K562 (cell line): ENCODE results near the gene ANXA2. TPM values are rescaled to one million over a fixed set of nuclear protein-coding genes. Genes with fewer than 3 reads are reported as not detected.

Experiments
- ATAC-seq: fragments of 200-7000 bp; cut with Tn5 transposase; 3 replicates; pipeline ENCODE4 v1.9.1; 2020; ENCODE audit warnings: moderate library complexity
- BruUV-seq: library from RNA; stranded (reverse); fragments of 400-500 nt; replicated peaks from 2 replicates; lab custom pipeline; 2021; lab: Mats Ljungman, UMichigan
- CTCF ChIA-PET: fragments of 300-600 bp; formaldehyde crosslinking; extraction: SDS; loops from one replicate; lab custom pipeline; 2021; ENCODE audit warnings: low intra/inter-chr PET ratio; lab: Yijun Ruan, JAX
- POLR2A ChIA-PET: fragments of 300-600, 350-650 bp; sonication (Branson Sonifier 250); formaldehyde crosslinking; extraction: SDS; loops from one replicate; lab custom pipeline; 2021; ENCODE audit warnings: antibody characterized with exemption, inconsistent platforms; lab: Yijun Ruan, JAX
- DNase-seq, 4 experiments: peaks; one replicate each; pipeline versions ENCODE4 v3.0.0 to v3.0.0-alpha.2; 2011 to 2018; ENCODE audit warnings: low spot score in 3 of 4, mixed read lengths in 3 of 4; ENCODE audit errors: extremely low read depth in 1 of 4
- FAIRE-seq: peaks from 2 replicates; lab custom pipeline; 2011; peaks lifted over from hg19 to GRCh38; lab: Jason Lieb, UNC
- H2AFZ ChIP-seq: 2 replicates; pipeline ENCODE4 v1.6.0; 2011; ENCODE audit warnings: low read depth, low read length, control low read depth, inconsistent platforms
- H3K27ac ChIP-seq: fragments of 200-600 bp; 3 replicates; pipeline ENCODE4 v1.8.0; 2011; ENCODE audit warnings: low read depth, mild to moderate bottlenecking, control low read depth, inconsistent platforms, low read length, moderate library complexity, mixed read lengths; ENCODE audit errors: extremely low read depth
- H3K27me3 ChIP-seq, 2 experiments: fragments of 300-600 bp in 1 of 2; 2 replicates in 1 of 2; 3 replicates in 1 of 2; pipeline versions ENCODE4 v1.6.0 to v1.8.0; 2011; ENCODE audit warnings: inconsistent platforms in 2 of 2, low read length in 2 of 2, mild to moderate bottlenecking in 1 of 2, mixed read lengths in 1 of 2, moderate library complexity in 1 of 2; ENCODE audit not compliant: control insufficient read depth in 2 of 2, insufficient read depth in 2 of 2
- H3K36me3 ChIP-seq: fragments of 300-600 bp; 3 replicates; pipeline ENCODE4 v1.8.0; 2011; ENCODE audit warnings: mild to moderate bottlenecking, low read length, inconsistent platforms; ENCODE audit not compliant: control insufficient read depth, insufficient read depth
- H3K4me1 ChIP-seq, 2 experiments: fragments of 200-600 bp in 1 of 2; replicated peaks in 1 of 2; 2 replicates in 1 of 2; 3 replicates in 1 of 2; pipeline versions ENCODE4 v1.5.1 to v1.8.0; 2011; ENCODE audit warnings: inconsistent platforms in 2 of 2, low read length in 2 of 2, mild to moderate bottlenecking in 1 of 2, mixed read lengths in 1 of 2, moderate library complexity in 1 of 2; ENCODE audit not compliant: control insufficient read depth in 2 of 2, insufficient read depth in 2 of 2
- H3K4me2 ChIP-seq: 2 replicates; pipeline ENCODE4 v1.6.1; 2011; ENCODE audit warnings: low read length, control low read depth, inconsistent platforms, mixed read lengths; ENCODE audit not compliant: insufficient read depth
- H3K4me3 ChIP-seq: fragments of 200-600 bp; sonication (generic), shearing (Covaris generic); 2 replicates; pipeline ENCODE4 v1.5.1; 2016; ENCODE audit warnings: control low read depth, inconsistent platforms
- H3K79me2 ChIP-seq: fragments of 200-600 bp; 3 replicates; pipeline ENCODE4 v1.8.0; 2011; ENCODE audit warnings: low read length, inconsistent platforms; ENCODE audit not compliant: control insufficient read depth, insufficient read depth
- H3K9ac ChIP-seq, 2 experiments: 2 replicates each; pipeline versions ENCODE4 v1.6.0 to v1.6.1; 2011; ENCODE audit warnings: low read depth in 2 of 2, low read length in 2 of 2, control low read depth in 1 of 2, inconsistent platforms in 1 of 2, mild to moderate bottlenecking in 1 of 2, mixed read lengths in 1 of 2; ENCODE audit not compliant: insufficient read depth in 1 of 2
- H3K9me1 ChIP-seq: one replicate; pipeline ENCODE4 v1.6.0; 2011; ENCODE audit warnings: inconsistent platforms, mild to moderate bottlenecking, low read length, moderate library complexity; ENCODE audit not compliant: control insufficient read depth, insufficient read depth
- H3K9me3 ChIP-seq: replicated peaks from 2 replicates; pipeline ENCODE4 v1.5.1; 2011; ENCODE audit warnings: low read depth, low read length, inconsistent platforms; ENCODE audit not compliant: control insufficient read depth, insufficient read depth
- H4K20me1 ChIP-seq: replicated peaks from 2 replicates; pipeline ENCODE4 v1.6.1; 2011; ENCODE audit warnings: low read length, inconsistent platforms, mixed read lengths; ENCODE audit not compliant: control insufficient read depth, insufficient read depth
- CSDE1 ChIP-seq, 2 experiments: fragments of 450-650 bp; IDR thresholded peaks; 2 replicates each; pipeline ENCODE4 v1.6.1; 2016; ENCODE audit warnings: mild to moderate bottlenecking in 1 of 2
- KAT7 ChIP-seq: sonication (generic); formaldehyde crosslinking; IDR thresholded peaks from 2 replicates; pipeline ENCODE4 v1.8.0; 2022; ENCODE audit warnings: missing genetic modification reagents, mild to moderate bottlenecking, borderline replicate concordance
- LCOR ChIP-seq: sonication (generic); formaldehyde crosslinking; IDR thresholded peaks from 2 replicates; pipeline ENCODE4 v1.8.0; 2022; ENCODE audit warnings: mild to moderate bottlenecking, missing genetic modification reagents
- POLR2AphosphoS5 ChIP-seq: IDR thresholded peaks from 2 replicates; pipeline ENCODE4 v1.6.1; 2011; ENCODE audit warnings: mild to moderate bottlenecking, low read depth, low read length, moderate library complexity; ENCODE audit not compliant: control insufficient read depth, insufficient read depth
- RFX1 ChIP-seq: fragments of 450-650 bp; IDR thresholded peaks from 2 replicates; pipeline ENCODE4 v1.6.1; 2016; ENCODE audit warnings: mild to moderate bottlenecking, moderate library complexity
- RHOXF2B ChIP-seq: fragments of 250-450 bp; sonication (Bioruptor Pico); conservative IDR thresholded peaks from 2 replicates; pipeline ENCODE4 v1.5.1; 2021
- SMARCA4 ChIP-seq: fragments of 450-650 bp; IDR thresholded peaks from 2 replicates; pipeline ENCODE4 v1.6.1; 2016
- WGBS: fragments of 100-300 bp; shearing (Covaris generic); methylation state at CpG from one replicate; pipeline ENCODE4 v1.1.6; 2016; ENCODE audit warnings: low coverage, mixed read lengths; ENCODE audit not compliant: insufficient coverage; ENCODE audit errors: missing lambda C conversion rate; 5-methylcytosine and 5-hydroxymethylcytosine counted together
- in situ Hi-C: fragments of 300-500 bp; cut with MboI; formaldehyde crosslinking; loops from 4 replicates; pipeline ENCODE4 v1.15.0; 2018; ENCODE audit warnings: inconsistent platforms, mixed read lengths
- intact Hi-C: fragments of 100-400 bp; cut with micrococcal nuclease; formaldehyde crosslinking; loops from 2 replicates; pipeline ENCODE4 v1.14.2; 2022
- polyA plus RNA-seq, 8 experiments: library from polyadenylated mRNA; depleted of rRNA in 4 of 8; stranded (reverse) in 5 of 8; unstranded in 3 of 8; fragments of >200 nt; fragmentation: Nextera tagmentation in 2 of 8; fragmentation: Illumina TruSeq in 1 of 8; extraction: Ambion mirVana in 2 of 8; extraction: Trizol in 1 of 8; gene quantifications; 2 replicates each; pipeline versions ENCODE4 v1.2.1 to v1.2.3, GENCODE V29; 2011 to 2014; ENCODE audit warnings: inconsistent platforms in 1 of 8, missing spikeins in 1 of 8
- total RNA-seq, 7 experiments: library from RNA; depleted of rRNA in 6 of 7; stranded (reverse); fragments of >200 nt in 6 of 7; fragmentation: Illumina TruSeq in 2 of 7; extraction: Trizol in 2 of 7; gene quantifications; 2 replicates each; pipeline versions ENCODE4 v1.2.1 to v1.2.3, GENCODE V29; 2011 to 2021; ENCODE audit warnings: low replicate concordance in 1 of 7

ANXA2 gene
- total and polyA plus RNA-seq, 9 of the 15 experiments (the other 6 are each of a cell fraction or from before 2014, with no cell fraction given), result 301 to 1,102 (median 452) TPM

DNA sequence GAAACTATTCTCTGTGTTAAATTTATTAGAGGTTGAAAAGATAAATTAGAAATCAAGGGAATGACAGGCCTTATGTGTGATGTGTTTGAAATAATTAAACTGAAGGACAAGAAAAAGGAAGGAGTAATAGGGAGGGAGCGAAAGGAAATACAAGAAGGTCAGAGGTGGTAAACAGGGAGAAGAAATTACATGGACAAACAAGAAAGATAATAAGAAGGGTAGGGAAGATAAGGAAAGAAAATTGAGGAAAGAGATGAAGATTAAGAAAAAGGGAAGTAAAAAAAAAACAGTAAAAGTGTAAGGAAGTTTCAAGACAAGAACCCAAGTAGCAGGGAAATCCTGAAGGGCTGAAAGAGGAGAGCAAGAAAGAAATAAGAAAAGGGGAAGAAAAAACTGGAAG lies 26.2 kb upstream of the ANXA2 start (continued):
- TF ChIP-seq LCOR (CRISPR knock-in tag) (no peak), SMARCA4 (peak; percentile 79), POLR2AphosphoS5 (no peak)

DNA sequence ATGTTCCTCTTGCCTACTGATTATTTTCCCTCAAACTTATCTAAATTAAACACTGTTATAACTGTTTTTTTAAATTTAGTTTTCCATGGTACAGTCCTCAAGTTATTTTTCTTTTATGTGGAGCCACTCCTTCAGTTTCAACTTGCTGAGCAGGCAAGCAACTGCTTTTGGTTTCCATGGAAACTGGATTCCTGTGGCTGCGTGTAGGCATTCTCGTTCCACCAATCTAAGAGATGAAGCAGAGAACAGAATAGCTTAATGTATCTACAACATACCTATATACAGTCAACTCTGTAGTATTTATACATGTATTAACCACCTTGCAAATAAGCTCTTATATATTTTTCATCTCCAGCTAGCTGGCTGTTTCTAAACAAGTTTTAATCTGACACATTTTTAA lies 25.8 kb upstream of the ANXA2 start:
- WGBS, result 7% methylated on average over 2 of the region's 2 CpGs
- POLR2A ChIA-PET, result interaction anchor here (0.6 to 1.6 kb wide), 5 partner anchors 19 to 29 kb away, joined by 3 to 5 read pairs (median 4); no protein-coding TSS in a partner anchor
- Histone ChIP-seq H4K20me1 (no peaks in the 10 kb centered on the region), H3K9me1 (no peaks in the 10 kb centered on the region)
- TF ChIP-seq CSDE1 (IDR thresholded peaks at IDR 0.05), result 0 out of 4 replicates have a peak, but pooled peaks of 1 of the 2 experiments have one; percentile 33
- TF ChIP-seq RHOXF2B (CRISPR knock-in tag), result no peak
- peak; percentile 94 for TF ChIP-seq RFX1
- 0 out of 2 replicates have a peak, but pooled peaks have one; percentile 9 for TF ChIP-seq KAT7 (CRISPR knock-in tag)
- TF ChIP-seq LCOR (CRISPR knock-in tag), result no peak
- TF ChIP-seq, all 486 proteins: peak for 3
- Histone ChIP-seq H2AFZ (no peak overlapping the region), H3K79me2 (no peaks in the 10 kb centered on the region), H3K9me3 (no peaks in the 10 kb centered on the region), H3K4me1 (peaks cover 7 to 19% of the 10 kb centered on the region in 2 experiments; a peak in 4 of 5 replicates), H3K27ac (no peak overlapping the region), H3K4me3 (no peak overlapping the region), H3K27me3 (no peaks in the 10 kb centered on the region), H3K9ac (no peak overlapping the region), H3K36me3 (peaks cover 44% of the 10 kb centered on the region; the same call in 2 of the 3 replicates), H3K4me2 (no peak overlapping the region)
- intact Hi-C loops (no loop called here), in situ Hi-C loops (no loop called here)
- ATAC-seq (peak; percentile 58; the same call in 2 of the 3 replicates), FAIRE-seq (peak; percentile 44), DNase-seq (peak in 1 of 4 experiments; percentile 40)
- no TSS peak for BruUV-seq
- CTCF ChIA-PET, result no interaction called here
